Lower lobe of right lung (tissue), 2 donors: ENCODE measurements around the gene DTWD1. TPM values are rescaled to one million over a fixed set of nuclear protein-coding genes. Genes with fewer than 3 reads are reported as not detected.

Experiments used
- ATAC-seq, 2 donors: fragments of 200-7000 bp; cut with Tn5 transposase; one replicate each; pipeline ENCODE4 v1.9.1; 2020 to 2022; ENCODE audit warnings: mild to moderate bottlenecking in 2 of 2, moderate library complexity in 2 of 2
- DNase-seq: peaks from one replicate; pipeline ENCODE4 v3.0.0-alpha.2; 2020
- H3K27ac ChIP-seq: fragments of 200-600 bp; one replicate; pipeline ENCODE4 v1.8.0; 2022
- H3K27me3 ChIP-seq: fragments of 200-600 bp; one replicate; pipeline ENCODE4 v1.8.0; 2022; ENCODE audit warnings: low read depth
- H3K36me3 ChIP-seq: fragments of 200-600 bp; one replicate; pipeline ENCODE4 v1.8.0; 2022; ENCODE audit warnings: mild to moderate bottlenecking
- H3K4me1 ChIP-seq: fragments of 200-600 bp; one replicate; pipeline ENCODE4 v1.8.0; 2022
- H3K4me3 ChIP-seq: fragments of 200-600 bp; one replicate; pipeline ENCODE4 v1.8.0; 2022; ENCODE audit warnings: mild to moderate bottlenecking
- H3K9me3 ChIP-seq: fragments of 200-600 bp; one replicate; pipeline ENCODE4 v1.8.0; 2022
- intact Hi-C: fragments of 100-400 bp; cut with DNase I; formaldehyde crosslinking; loops from one replicate; pipeline ENCODE4 v1.11.0; 2022
- total RNA-seq: library from RNA; stranded (reverse); fragmentation: NEBNext Ultra II Directional; extraction: Animal tissue kit (Norgen Biotek cat#: 25700); gene quantifications from one replicate; pipeline ENCODE4 v1.2.1, GENCODE V29; 2021
- TF ChIP-seq, protein P1 (sequence below): fragments of 200-600 bp; IDR thresholded peaks from one replicate; pipeline ENCODE4 v1.8.0; 2022; ENCODE audit warnings: antibody characterized with exemption, mild to moderate bottlenecking
- donor health status: DM: no; HTN: yes; CAD: no; lungs with severe emphysema.

The DTWD1 gene
- total RNA-seq, 1 donor from 2014 or later = 29.3 TPM

DNA sequence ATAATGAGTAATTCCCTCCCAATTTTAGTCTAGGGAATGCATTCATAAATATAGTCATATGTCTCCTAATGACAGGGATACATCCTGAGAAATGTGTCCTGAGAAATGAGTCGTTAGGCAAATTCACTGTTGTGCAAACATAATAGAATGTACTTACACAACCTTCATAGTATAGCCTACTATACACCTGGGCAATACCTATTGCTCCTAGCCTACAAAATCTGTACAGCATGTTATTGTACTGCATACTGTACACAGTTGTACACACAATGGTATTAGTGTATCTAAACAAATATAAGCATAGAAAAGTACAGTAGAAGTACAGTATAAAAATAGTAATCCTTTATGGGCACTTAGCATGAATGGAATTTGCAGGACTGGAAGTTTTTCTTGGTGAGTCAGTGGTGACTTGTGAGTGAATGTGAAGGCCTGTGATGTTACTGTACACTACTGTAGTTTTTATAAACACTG lies 6.6 kb downstream of the DTWD1 start:
- ATAC-seq (no peak), DNase-seq (no peak)
- TF ChIP-seq, protein P1, sequence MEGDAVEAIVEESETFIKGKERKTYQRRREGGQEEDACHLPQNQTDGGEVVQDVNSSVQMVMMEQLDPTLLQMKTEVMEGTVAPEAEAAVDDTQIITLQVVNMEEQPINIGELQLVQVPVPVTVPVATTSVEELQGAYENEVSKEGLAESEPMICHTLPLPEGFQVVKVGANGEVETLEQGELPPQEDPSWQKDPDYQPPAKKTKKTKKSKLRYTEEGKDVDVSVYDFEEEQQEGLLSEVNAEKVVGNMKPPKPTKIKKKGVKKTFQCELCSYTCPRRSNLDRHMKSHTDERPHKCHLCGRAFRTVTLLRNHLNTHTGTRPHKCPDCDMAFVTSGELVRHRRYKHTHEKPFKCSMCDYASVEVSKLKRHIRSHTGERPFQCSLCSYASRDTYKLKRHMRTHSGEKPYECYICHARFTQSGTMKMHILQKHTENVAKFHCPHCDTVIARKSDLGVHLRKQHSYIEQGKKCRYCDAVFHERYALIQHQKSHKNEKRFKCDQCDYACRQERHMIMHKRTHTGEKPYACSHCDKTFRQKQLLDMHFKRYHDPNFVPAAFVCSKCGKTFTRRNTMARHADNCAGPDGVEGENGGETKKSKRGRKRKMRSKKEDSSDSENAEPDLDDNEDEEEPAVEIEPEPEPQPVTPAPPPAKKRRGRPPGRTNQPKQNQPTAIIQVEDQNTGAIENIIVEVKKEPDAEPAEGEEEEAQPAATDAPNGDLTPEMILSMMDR = no peak
- intact Hi-C loops = no loop called here
- Histone ChIP-seq H3K27ac (no peak overlapping the region), H3K27me3 (no peaks in the 10 kb centered on the region), H3K9me3 (peaks cover 9% of the 10 kb centered on the region), H3K36me3 (peaks cover 40% of the 10 kb centered on the region), H3K4me1 (peaks cover 14% of the 10 kb centered on the region), H3K4me3 (no peak overlapping the region)

DNA sequence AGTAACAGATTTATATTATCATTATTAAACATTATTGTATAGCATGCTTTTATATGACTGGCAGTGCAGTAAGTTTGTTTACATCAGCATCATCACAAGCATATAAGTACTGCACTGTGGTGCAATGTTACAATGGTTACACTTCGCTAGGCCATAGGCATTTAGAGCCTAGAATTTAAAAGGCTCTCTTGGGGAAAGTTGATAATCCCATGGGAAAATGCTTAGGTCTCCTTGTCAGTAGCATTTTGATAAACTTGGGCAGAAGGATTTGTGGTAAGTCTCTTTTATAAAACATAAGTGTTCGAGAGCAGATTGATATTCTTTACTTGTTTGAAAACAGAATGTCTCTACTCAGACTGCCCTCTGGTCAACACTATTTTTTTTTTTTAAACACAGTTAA lies 7.5 kb downstream of the DTWD1 start:
- Histone ChIP-seq H3K27me3 (no peaks in the 10 kb centered on the region), H3K4me1 (peaks cover 6% of the 10 kb centered on the region), H3K4me3 (no peak overlapping the region), H3K27ac (no peak overlapping the region), H3K9me3 (peaks cover 9% of the 10 kb centered on the region), H3K36me3 (peaks cover 45% of the 10 kb centered on the region)
- DNase-seq = no peak
- TF ChIP-seq, protein P1 = no peak
- intact Hi-C loops = no loop called here
- no peak for ATAC-seq

DNA sequence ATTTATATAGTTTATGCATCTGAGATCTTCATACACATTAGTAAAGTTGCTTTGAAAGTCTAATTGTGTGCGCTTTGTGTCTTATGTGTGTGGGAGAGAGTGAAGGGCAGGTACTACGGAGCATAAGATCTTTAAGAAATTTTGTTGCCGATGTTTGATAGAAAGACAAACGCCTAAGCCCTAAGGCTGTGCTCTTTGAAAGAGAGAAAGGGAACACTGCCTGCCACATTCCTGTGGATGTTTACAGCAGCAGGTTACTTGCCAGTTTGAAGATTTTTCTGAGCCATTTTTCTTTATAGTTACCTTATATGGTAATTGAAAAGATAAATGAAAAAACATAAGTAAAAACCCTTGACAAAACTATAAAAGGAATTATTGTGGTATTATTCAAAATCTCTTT lies 17.0 kb downstream of the DTWD1 start:
- H3K27ac ChIP-seq = no peak overlapping the region
- intact Hi-C loops = no loop called here
- no peak for ATAC-seq

DNA sequence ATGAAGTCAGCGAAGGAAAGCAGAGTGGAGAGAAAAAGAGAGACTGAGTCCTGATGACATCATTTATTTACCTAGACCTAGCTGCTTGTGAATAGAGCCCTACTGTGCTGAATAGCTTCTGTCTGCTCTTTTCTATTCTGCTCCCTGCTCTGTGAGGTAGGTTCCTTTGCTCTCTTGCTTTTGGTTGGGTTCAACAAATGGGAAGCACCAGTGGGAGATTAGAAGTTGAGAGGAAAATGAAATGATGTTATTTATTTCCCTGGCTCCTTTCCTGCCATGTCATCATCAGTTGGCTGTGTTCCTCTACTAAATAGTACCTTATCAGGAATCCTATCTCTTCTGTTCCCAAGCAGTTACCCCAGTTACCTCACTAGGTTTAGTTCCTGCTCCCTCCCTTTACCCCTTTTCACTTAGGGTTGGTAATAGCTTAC lies 23.5 kb downstream of the DTWD1 start:
- TF ChIP-seq, protein P1 = no peak
- intact Hi-C loops = no loop called here
- Histone ChIP-seq H3K36me3 (peaks cover 10% of the 10 kb centered on the region), H3K27ac (no peak overlapping the region), H3K4me3 (no peak overlapping the region), H3K4me1 (peaks cover 11% of the 10 kb centered on the region), H3K9me3 (no peaks in the 10 kb centered on the region), H3K27me3 (no peaks in the 10 kb centered on the region)
- ATAC-seq (no peak), DNase-seq (no peak)

More for the DNA sequence above, 17.0 kb downstream of the DTWD1 start:
- H3K4me3 ChIP-seq = no peak overlapping the region
- no peaks in the 10 kb centered on the region for H3K27me3 ChIP-seq
- no peaks in the 10 kb centered on the region for H3K4me1 ChIP-seq
- peaks cover 42% of the 10 kb centered on the region for H3K36me3 ChIP-seq
- DNase-seq = no peak
- H3K9me3 ChIP-seq = no peaks in the 10 kb centered on the region
- TF ChIP-seq, protein P1 = no peak

DNA sequence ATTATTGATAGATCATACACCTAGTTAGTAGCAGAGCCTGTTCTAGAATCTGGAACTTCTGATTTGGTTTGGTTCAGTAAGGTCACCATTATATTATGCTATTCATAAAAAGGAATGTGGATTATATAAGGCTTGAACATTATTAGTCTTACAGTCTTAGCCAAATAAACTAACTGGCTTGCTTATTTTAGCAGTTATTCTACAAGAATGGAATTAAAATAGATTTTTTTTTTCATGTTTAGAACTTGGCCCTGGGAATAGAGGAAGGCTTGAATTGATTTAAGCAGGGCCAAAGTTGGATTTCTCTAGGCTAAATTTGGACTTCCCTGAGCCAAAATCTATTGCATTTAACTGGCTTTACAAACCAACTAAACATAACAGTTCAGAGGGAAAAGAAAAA lies 24.4 kb downstream of the DTWD1 start:
- DNase-seq (no peak), ATAC-seq (no peak)
- peaks cover 11% of the 10 kb centered on the region for H3K4me1 ChIP-seq
- TF ChIP-seq, protein P1 = no peak
- peaks cover 10% of the 10 kb centered on the region for H3K36me3 ChIP-seq
- intact Hi-C loops = no loop called here
- H3K27ac ChIP-seq = no peak overlapping the region
- H3K27me3 ChIP-seq = no peaks in the 10 kb centered on the region
- no peaks in the 10 kb centered on the region for H3K9me3 ChIP-seq
- no peak overlapping the region for H3K4me3 ChIP-seq

DNA sequence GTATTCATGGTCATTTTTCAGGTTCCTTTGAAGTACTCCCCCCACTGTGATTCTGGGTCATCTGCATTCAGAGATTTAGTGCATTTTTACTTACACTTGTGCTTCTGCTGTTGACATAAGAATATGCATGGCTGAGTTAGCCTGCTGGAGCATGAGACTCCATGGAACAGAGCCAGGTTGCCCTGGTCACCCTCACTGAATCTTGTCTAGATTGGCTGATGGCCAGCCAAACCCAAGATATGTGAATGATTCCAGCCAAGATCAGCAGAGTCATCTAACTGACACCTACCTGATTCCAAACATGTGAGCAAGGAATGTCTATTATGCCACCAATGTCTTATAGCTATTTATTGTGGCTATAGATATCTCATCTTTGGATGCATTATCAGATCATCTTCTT lies 25.1 kb downstream of the DTWD1 start:
- no peak for ATAC-seq
- H3K36me3 ChIP-seq = peaks cover 10% of the 10 kb centered on the region
- no peak overlapping the region for H3K4me3 ChIP-seq
- H3K27me3 ChIP-seq = no peaks in the 10 kb centered on the region
- no peaks in the 10 kb centered on the region for H3K9me3 ChIP-seq
- H3K4me1 ChIP-seq = peaks cover 11% of the 10 kb centered on the region
- no peak for DNase-seq
- TF ChIP-seq, protein P1 = no peak
- intact Hi-C loops = no loop called here
- no peak overlapping the region for H3K27ac ChIP-seq
